DOHH2 (cell line): Measurements from ENCODE around the gene DMAP1.

ENCODE experiments used
- H3F3A ChIP-seq: fragments of 200-600 bp; sonication (generic), shearing (Covaris generic); 2 replicates; pipeline ENCODE4 v1.6.0; 2016; ENCODE audit warnings: antibody characterized with exemption, mild to moderate bottlenecking; ENCODE audit not compliant: control insufficient read depth, insufficient read depth
- H3K27ac ChIP-seq: fragments of 200-600 bp; sonication (generic); 2 replicates; pipeline ENCODE4 v1.5.1; 2014; ENCODE audit warnings: low read depth, mild to moderate bottlenecking, low read length, moderate library complexity
- H3K27me3 ChIP-seq: fragments of 200-600 bp; sonication (generic); 2 replicates; pipeline ENCODE4 v1.6.1; 2014; ENCODE audit warnings: mild to moderate bottlenecking, low read length, mixed read lengths; ENCODE audit not compliant: control insufficient read depth
- H3K36me3 ChIP-seq: fragments of 200-600 bp; sonication (generic); 2 replicates; pipeline ENCODE4 v1.6.1; 2014; ENCODE audit warnings: mild to moderate bottlenecking, low read length, moderate library complexity, mixed read lengths; ENCODE audit not compliant: control insufficient read depth
- H3K4me1 ChIP-seq: fragments of 200-600 bp; sonication (generic); 2 replicates; pipeline ENCODE4 v1.6.1; 2014; ENCODE audit warnings: mild to moderate bottlenecking, low read length, mixed read lengths; ENCODE audit not compliant: control insufficient read depth
- H3K4me2 ChIP-seq: fragments of 200-600 bp; sonication (generic); 2 replicates; pipeline ENCODE4 v1.6.0; 2014; ENCODE audit warnings: mild to moderate bottlenecking, low read length, moderate library complexity
- H3K4me3 ChIP-seq: fragments of 200-600 bp; sonication (generic); 2 replicates; pipeline ENCODE4 v1.5.1; 2014; ENCODE audit warnings: mild to moderate bottlenecking, low read length, mixed read lengths
- H3K79me2 ChIP-seq: fragments of 200-600 bp; sonication (generic); 2 replicates; pipeline ENCODE4 v1.6.1; 2014; ENCODE audit warnings: mild to moderate bottlenecking, low read length, mixed read lengths; ENCODE audit not compliant: control insufficient read depth
- H3K9me2 ChIP-seq: fragments of 200-600 bp; sonication (generic); replicated peaks from 2 replicates; pipeline ENCODE4 v1.6.1; 2014; ENCODE audit warnings: mild to moderate bottlenecking, low read length, mixed read lengths; ENCODE audit not compliant: control insufficient read depth
- H3K9me3 ChIP-seq: fragments of 200-600 bp; sonication (generic); 2 replicates; pipeline ENCODE4 v1.6.1; 2014; ENCODE audit warnings: antibody characterized with exemption, low read length, mixed read lengths; ENCODE audit not compliant: control insufficient read depth, insufficient read depth
- H4K20me1 ChIP-seq: fragments of 200-600 bp; sonication (generic); 2 replicates; pipeline ENCODE4 v1.6.0; 2014; ENCODE audit warnings: low read depth, mild to moderate bottlenecking, antibody characterized with exemption, low read length, moderate library complexity; ENCODE audit not compliant: control insufficient read depth, insufficient read depth
- EZH2phosphoT487 ChIP-seq: fragments of 200-600 bp; sonication (generic); IDR thresholded peaks from 2 replicates; pipeline ENCODE4 v1.6.1; 2017; ENCODE audit warnings: borderline replicate concordance, mild to moderate bottlenecking, antibody characterized with exemption, low read length, moderate library complexity, mixed read lengths
- TF ChIP-seq, protein P1 (sequence below): fragments of 200-600 bp; sonication (generic); IDR thresholded peaks from one replicate; pipeline ENCODE4 v1.5.1; 2014; ENCODE audit warnings: antibody characterized with exemption, mild to moderate bottlenecking, low read depth, low read length; ENCODE audit not compliant: poor library complexity, severe bottlenecking

Gene DMAP1

GRCh38 chr1:44250068-44250781, 37.0 kb downstream of the DMAP1 start:
- H3K9me3 ChIP-seq, result no peaks in the 10 kb centered on the region
- no peaks in the 10 kb centered on the region for H3K9me2 ChIP-seq
- TF ChIP-seq EZH2phosphoT487, result no peak
- TF ChIP-seq, protein P1, sequence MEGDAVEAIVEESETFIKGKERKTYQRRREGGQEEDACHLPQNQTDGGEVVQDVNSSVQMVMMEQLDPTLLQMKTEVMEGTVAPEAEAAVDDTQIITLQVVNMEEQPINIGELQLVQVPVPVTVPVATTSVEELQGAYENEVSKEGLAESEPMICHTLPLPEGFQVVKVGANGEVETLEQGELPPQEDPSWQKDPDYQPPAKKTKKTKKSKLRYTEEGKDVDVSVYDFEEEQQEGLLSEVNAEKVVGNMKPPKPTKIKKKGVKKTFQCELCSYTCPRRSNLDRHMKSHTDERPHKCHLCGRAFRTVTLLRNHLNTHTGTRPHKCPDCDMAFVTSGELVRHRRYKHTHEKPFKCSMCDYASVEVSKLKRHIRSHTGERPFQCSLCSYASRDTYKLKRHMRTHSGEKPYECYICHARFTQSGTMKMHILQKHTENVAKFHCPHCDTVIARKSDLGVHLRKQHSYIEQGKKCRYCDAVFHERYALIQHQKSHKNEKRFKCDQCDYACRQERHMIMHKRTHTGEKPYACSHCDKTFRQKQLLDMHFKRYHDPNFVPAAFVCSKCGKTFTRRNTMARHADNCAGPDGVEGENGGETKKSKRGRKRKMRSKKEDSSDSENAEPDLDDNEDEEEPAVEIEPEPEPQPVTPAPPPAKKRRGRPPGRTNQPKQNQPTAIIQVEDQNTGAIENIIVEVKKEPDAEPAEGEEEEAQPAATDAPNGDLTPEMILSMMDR, result no peak
- no peaks in the 10 kb centered on the region for H3F3A ChIP-seq
- H3K27ac ChIP-seq, result no peak overlapping the region
- H3K36me3 ChIP-seq, result no peaks in the 10 kb centered on the region; the same call in 1 of the 2 replicates
- no peak overlapping the region for H3K4me3 ChIP-seq
- H3K4me1 ChIP-seq, result no peaks in the 10 kb centered on the region
- H3K27me3 ChIP-seq, result no peaks in the 10 kb centered on the region
- no peak overlapping the region for H3K4me2 ChIP-seq
- H4K20me1 ChIP-seq, result no peaks in the 10 kb centered on the region
- H3K79me2 ChIP-seq, result no peaks in the 10 kb centered on the region

GRCh38 chr1:44251486-44251885, 38.2 kb downstream of the DMAP1 start:
- Histone ChIP-seq H3K79me2 (no peaks in the 10 kb centered on the region), H3K4me3 (no peak overlapping the region), H3K27me3 (no peaks in the 10 kb centered on the region), H3K27ac (no peak overlapping the region), H4K20me1 (no peaks in the 10 kb centered on the region), H3K9me2 (no peaks in the 10 kb centered on the region), H3K36me3 (no peaks in the 10 kb centered on the region; the same call in 1 of the 2 replicates), H3K4me1 (no peaks in the 10 kb centered on the region), H3F3A (no peaks in the 10 kb centered on the region), H3K9me3 (no peaks in the 10 kb centered on the region), H3K4me2 (no peak overlapping the region)
- TF ChIP-seq EZH2phosphoT487, result no peak
- TF ChIP-seq, protein P1, result no peak

DNA sequence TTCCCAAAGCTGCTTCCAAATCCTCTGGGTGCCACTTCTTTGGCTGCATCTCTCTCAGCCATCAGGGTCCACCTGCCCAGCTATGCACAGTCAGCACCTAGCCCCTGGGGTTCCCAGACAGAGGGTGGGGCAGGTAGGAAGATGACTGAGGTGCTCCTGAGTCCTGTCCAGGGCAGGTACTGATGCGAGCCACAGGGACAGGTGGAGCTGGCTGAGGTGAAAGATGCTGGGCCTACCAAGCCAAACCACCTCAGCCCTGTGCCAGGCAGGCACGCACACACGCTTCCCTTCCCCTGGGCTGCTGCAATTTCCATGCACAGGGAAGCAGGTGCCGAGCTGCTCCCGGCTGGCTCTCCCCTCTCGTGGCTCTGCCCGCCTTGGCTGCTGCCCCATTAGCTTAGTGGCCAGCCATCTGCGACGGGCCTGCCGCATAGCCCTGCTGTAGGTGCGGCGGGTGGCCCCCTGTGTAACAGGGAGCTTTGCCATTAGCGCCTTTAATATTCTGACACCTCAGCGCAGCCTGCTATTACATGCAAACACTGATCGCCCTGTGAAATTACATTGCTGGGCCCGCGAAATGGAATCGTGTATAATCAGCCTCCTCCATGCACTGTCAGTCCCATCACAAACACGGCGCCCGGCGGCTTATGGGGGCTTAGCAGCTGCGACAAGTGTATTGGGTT, 38.9 kb downstream of the DMAP1 start:
- Histone ChIP-seq H3K4me2 (no peak overlapping the region), H3F3A (no peaks in the 10 kb centered on the region), H3K9me3 (no peaks in the 10 kb centered on the region), H4K20me1 (no peaks in the 10 kb centered on the region), H3K79me2 (no peaks in the 10 kb centered on the region), H3K4me1 (no peaks in the 10 kb centered on the region), H3K36me3 (no peaks in the 10 kb centered on the region; the same call in 1 of the 2 replicates), H3K27me3 (no peaks in the 10 kb centered on the region), H3K9me2 (no peaks in the 10 kb centered on the region), H3K27ac (no peak overlapping the region), H3K4me3 (no peak overlapping the region)
- TF ChIP-seq, protein P1, result no peak
